ENCODE data around the gene GRK5.
A peak's percentile ranks its signal among the peaks of the same experiment; 100 is the strongest.

The GRK5 gene

GRCh38 chr10:119466076-119466475, 258.7 kb downstream of the GRK5 start:
- DNase-seq, result no peak

- DNase-seq, result peak; percentile 29 to 36
These were observed 259.3 kb downstream of the GRK5 start for GRCh38 chr10:119466655-119467054.

GRCh38 chr10:119468542-119469324, 261.4 kb downstream of the GRK5 start:
- no peak for DNase-seq

- no peak for DNase-seq
These were observed 261.9 kb downstream of the GRK5 start for GRCh38 chr10:119469325-119469707.

GRCh38 chr10:119469846-119470245, 262.5 kb downstream of the GRK5 start:
- DNase-seq, result no peak

GRCh38 chr10:119470920-119471702, 263.7 kb downstream of the GRK5 start:
- DNase-seq, result no peak

GRCh38 chr10:119473771-119474170, 266.4 kb downstream of the GRK5 start:
- DNase-seq, result no peak

- no peak for DNase-seq
These were observed 267.2 kb downstream of the GRK5 start for GRCh38 chr10:119474606-119475005.

GRCh38 chr10:119477444-119477843, 270.1 kb downstream of the GRK5 start:
- DNase-seq, result no peak

GRCh38 chr10:119478111-119478802, 270.9 kb downstream of the GRK5 start:
- no peak for DNase-seq

GRCh38 chr10:119478811-119479341, 271.5 kb downstream of the GRK5 start:
- DNase-seq, result no peak

- DNase-seq, result no peak
These were observed 272.2 kb downstream of the GRK5 start for GRCh38 chr10:119479532-119479931.

- no peak for DNase-seq
These were observed 273.3 kb downstream of the GRK5 start for GRCh38 chr10:119480667-119481066.

- no peak for DNase-seq
These were observed 274.5 kb downstream of the GRK5 start for GRCh38 chr10:119481781-119482426.

- no peak for DNase-seq
These were observed 275.6 kb downstream of the GRK5 start for GRCh38 chr10:119483001-119483400.

- DNase-seq, result no peak
These were observed 276.5 kb downstream of the GRK5 start for GRCh38 chr10:119483839-119484238.

- no peak for DNase-seq
These were observed 281.3 kb downstream of the GRK5 start for GRCh38 chr10:119488675-119489074.

GRCh38 chr10:119489991-119490326, 282.6 kb downstream of the GRK5 start:
- DNase-seq, result no peak

- DNase-seq, result no peak
These were observed 284.8 kb downstream of the GRK5 start for GRCh38 chr10:119491966-119492757.

- DNase-seq, result no peak
These were observed 285.8 kb downstream of the GRK5 start for GRCh38 chr10:119493155-119493554.

GRCh38 chr10:119494236-119495020, 287.1 kb downstream of the GRK5 start:
- DNase-seq, result no peak

Measured in stimulated activated CD4-positive, alpha-beta T cell treated with anti-CD3 and anti-CD28 coated beads, Interleukin-2, amount 100 ng/mL, for 24 hours (primary cell).